Measurements from ENCODE around the gene CCDC85B. TPM values are rescaled to one million over a fixed set of nuclear protein-coding genes. Genes with fewer than 3 reads are reported as not detected.

The CCDC85B gene
- total and polyA plus RNA-seq, 2 of the 13 experiments (the other 11 are each of a cell fraction or from before 2014, with no cell fraction given): 8.2 to 19.5 TPM

DNA sequence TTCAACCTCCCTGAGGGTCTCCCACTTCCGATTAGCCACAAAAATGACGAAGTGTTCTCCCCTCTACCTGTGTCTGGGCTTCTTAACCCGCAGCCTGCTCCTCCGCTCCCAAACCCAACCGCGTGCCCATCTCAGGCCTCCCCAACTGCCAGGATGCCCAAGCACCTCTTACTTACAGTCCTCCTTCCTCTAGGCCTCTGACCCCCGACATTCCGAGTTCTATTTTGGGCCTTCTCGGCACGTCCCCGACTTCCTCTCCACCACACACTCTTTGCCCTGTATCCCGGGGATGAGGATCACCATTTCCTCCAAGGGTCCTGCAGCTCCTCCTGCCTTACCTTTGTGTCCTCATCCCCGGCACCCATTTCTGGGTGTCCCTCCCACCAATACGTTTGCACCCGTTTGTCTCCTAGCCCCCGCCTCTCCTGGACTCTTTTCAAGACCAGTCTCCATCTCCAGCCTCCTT lies 30.6 kb upstream of the CCDC85B start (continued):
- TF ChIP-seq, protein P1, sequence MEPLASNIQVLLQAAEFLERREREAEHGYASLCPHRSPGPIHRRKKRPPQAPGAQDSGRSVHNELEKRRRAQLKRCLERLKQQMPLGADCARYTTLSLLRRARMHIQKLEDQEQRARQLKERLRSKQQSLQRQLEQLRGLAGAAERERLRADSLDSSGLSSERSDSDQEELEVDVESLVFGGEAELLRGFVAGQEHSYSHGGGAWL (CRISPR knock-in tag; IDR thresholded peaks at IDR 0.05): no peak
- TF ChIP-seq ZNF136 (CRISPR knock-in tag; IDR thresholded peaks at IDR 0.05; ENCODE audit: low read depth): peak; percentile 41; the same call in 1 of the 2 replicates
- no peak for TF ChIP-seq ZNF547 (CRISPR knock-in tag; IDR thresholded peaks at IDR 0.05)
- no peak for TF ChIP-seq ZBTB21 (CRISPR knock-in tag; IDR thresholded peaks at IDR 0.05)
- TF ChIP-seq ELF1 (CRISPR knock-in tag; IDR thresholded peaks at IDR 0.05): no peak
- TF ChIP-seq ZNF501 (CRISPR knock-in tag; IDR thresholded peaks at IDR 0.05): peak; percentile 47; the same call in 1 of the 2 replicates
- no peak for TF ChIP-seq SYNCRIP (IDR thresholded peaks at IDR 0.05; ENCODE audit: insufficient read depth, low read depth, low read length)
- no peak for TF ChIP-seq ZNF326 (CRISPR knock-in tag; IDR thresholded peaks at IDR 0.05; ENCODE audit: borderline replicate concordance)
- TF ChIP-seq, protein P2, sequence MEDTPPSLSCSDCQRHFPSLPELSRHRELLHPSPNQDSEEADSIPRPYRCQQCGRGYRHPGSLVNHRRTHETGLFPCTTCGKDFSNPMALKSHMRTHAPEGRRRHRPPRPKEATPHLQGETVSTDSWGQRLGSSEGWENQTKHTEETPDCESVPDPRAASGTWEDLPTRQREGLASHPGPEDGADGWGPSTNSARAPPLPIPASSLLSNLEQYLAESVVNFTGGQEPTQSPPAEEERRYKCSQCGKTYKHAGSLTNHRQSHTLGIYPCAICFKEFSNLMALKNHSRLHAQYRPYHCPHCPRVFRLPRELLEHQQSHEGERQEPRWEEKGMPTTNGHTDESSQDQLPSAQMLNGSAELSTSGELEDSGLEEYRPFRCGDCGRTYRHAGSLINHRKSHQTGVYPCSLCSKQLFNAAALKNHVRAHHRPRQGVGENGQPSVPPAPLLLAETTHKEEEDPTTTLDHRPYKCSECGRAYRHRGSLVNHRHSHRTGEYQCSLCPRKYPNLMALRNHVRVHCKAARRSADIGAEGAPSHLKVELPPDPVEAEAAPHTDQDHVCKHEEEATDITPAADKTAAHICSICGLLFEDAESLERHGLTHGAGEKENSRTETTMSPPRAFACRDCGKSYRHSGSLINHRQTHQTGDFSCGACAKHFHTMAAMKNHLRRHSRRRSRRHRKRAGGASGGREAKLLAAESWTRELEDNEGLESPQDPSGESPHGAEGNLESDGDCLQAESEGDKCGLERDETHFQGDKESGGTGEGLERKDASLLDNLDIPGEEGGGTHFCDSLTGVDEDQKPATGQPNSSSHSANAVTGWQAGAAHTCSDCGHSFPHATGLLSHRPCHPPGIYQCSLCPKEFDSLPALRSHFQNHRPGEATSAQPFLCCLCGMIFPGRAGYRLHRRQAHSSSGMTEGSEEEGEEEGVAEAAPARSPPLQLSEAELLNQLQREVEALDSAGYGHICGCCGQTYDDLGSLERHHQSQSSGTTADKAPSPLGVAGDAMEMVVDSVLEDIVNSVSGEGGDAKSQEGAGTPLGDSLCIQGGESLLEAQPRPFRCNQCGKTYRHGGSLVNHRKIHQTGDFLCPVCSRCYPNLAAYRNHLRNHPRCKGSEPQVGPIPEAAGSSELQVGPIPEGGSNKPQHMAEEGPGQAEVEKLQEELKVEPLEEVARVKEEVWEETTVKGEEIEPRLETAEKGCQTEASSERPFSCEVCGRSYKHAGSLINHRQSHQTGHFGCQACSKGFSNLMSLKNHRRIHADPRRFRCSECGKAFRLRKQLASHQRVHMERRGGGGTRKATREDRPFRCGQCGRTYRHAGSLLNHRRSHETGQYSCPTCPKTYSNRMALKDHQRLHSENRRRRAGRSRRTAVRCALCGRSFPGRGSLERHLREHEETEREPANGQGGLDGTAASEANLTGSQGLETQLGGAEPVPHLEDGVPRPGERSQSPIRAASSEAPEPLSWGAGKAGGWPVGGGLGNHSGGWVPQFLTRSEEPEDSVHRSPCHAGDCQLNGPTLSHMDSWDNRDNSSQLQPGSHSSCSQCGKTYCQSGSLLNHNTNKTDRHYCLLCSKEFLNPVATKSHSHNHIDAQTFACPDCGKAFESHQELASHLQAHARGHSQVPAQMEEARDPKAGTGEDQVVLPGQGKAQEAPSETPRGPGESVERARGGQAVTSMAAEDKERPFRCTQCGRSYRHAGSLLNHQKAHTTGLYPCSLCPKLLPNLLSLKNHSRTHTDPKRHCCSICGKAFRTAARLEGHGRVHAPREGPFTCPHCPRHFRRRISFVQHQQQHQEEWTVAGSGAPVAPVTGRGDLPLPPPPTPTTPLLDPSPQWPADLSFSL (CRISPR knock-in tag; IDR thresholded peaks at IDR 0.05): peak; percentile 28; the same call in 1 of the 2 replicates
- no peak for TF ChIP-seq HOXA9 (CRISPR knock-in tag; IDR thresholded peaks at IDR 0.05; ENCODE audit: borderline replicate concordance)
- TF ChIP-seq SMARCE1 (IDR thresholded peaks at IDR 0.05; ENCODE audit: borderline replicate concordance): no peak
- TF ChIP-seq ZNF746 (CRISPR knock-in tag; IDR thresholded peaks at IDR 0.05): no peak
- TF ChIP-seq, protein P3, sequence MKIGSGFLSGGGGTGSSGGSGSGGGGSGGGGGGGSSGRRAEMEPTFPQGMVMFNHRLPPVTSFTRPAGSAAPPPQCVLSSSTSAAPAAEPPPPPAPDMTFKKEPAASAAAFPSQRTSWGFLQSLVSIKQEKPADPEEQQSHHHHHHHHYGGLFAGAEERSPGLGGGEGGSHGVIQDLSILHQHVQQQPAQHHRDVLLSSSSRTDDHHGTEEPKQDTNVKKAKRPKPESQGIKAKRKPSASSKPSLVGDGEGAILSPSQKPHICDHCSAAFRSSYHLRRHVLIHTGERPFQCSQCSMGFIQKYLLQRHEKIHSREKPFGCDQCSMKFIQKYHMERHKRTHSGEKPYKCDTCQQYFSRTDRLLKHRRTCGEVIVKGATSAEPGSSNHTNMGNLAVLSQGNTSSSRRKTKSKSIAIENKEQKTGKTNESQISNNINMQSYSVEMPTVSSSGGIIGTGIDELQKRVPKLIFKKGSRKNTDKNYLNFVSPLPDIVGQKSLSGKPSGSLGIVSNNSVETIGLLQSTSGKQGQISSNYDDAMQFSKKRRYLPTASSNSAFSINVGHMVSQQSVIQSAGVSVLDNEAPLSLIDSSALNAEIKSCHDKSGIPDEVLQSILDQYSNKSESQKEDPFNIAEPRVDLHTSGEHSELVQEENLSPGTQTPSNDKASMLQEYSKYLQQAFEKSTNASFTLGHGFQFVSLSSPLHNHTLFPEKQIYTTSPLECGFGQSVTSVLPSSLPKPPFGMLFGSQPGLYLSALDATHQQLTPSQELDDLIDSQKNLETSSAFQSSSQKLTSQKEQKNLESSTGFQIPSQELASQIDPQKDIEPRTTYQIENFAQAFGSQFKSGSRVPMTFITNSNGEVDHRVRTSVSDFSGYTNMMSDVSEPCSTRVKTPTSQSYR (CRISPR knock-in tag; IDR thresholded peaks at IDR 0.05; ENCODE audit: borderline replicate concordance): no peak
- no peak for TF ChIP-seq FOXJ3 (CRISPR knock-in tag; IDR thresholded peaks at IDR 0.05; ENCODE audit: borderline replicate concordance)
- no peak for TF ChIP-seq ZSCAN25 (CRISPR knock-in tag; IDR thresholded peaks at IDR 0.05)
- TF ChIP-seq, protein P4, sequence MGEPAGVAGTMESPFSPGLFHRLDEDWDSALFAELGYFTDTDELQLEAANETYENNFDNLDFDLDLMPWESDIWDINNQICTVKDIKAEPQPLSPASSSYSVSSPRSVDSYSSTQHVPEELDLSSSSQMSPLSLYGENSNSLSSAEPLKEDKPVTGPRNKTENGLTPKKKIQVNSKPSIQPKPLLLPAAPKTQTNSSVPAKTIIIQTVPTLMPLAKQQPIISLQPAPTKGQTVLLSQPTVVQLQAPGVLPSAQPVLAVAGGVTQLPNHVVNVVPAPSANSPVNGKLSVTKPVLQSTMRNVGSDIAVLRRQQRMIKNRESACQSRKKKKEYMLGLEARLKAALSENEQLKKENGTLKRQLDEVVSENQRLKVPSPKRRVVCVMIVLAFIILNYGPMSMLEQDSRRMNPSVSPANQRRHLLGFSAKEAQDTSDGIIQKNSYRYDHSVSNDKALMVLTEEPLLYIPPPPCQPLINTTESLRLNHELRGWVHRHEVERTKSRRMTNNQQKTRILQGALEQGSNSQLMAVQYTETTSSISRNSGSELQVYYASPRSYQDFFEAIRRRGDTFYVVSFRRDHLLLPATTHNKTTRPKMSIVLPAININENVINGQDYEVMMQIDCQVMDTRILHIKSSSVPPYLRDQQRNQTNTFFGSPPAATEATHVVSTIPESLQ (CRISPR knock-in tag; conservative IDR thresholded peaks at IDR 0.05): no peak
- no peak for TF ChIP-seq ZNF605 (CRISPR knock-in tag; IDR thresholded peaks at IDR 0.05)
- no peak for TF ChIP-seq YEATS4 (CRISPR knock-in tag; IDR thresholded peaks at IDR 0.05; ENCODE audit: borderline replicate concordance)
- TF ChIP-seq BORCS8-MEF2B (CRISPR knock-in tag; IDR thresholded peaks at IDR 0.05): no peak; the same call in 1 of the 2 replicates
- TF ChIP-seq ZNF7 (CRISPR knock-in tag; IDR thresholded peaks at IDR 0.05): no peak

All from HepG2 (cell line).